A549 (cell line): ENCODE measurements around the gene GATB. TPM values are rescaled to one million over a fixed set of nuclear protein-coding genes. Genes with fewer than 3 reads are reported as not detected.

ENCODE experiments used
- ATAC-seq, 2 experiments: fragments of 200-7000 bp in 1 of 2; fragments of >200 bp in 1 of 2; cut with Nextera tagmentation in 1 of 2; cut with Tn5 transposase in 1 of 2; 3 replicates each; pipeline versions ENCODE4 v1.8.0 to v1.9.1; 2018 to 2020; ENCODE audit warnings: mild to moderate bottlenecking in 1 of 2, moderate library complexity in 1 of 2
- CTCF ChIA-PET: fragments of 300-600 bp; sonication (Branson Sonifier 250); formaldehyde crosslinking; extraction: SDS; loops from one replicate; lab custom pipeline; 2021; ENCODE audit warnings: antibody characterized with exemption, inconsistent platforms; lab: Yijun Ruan, JAX
- POLR2A ChIA-PET: fragments of 350-600 bp; formaldehyde crosslinking; extraction: SDS; loops from one replicate; lab custom pipeline; 2021; ENCODE audit warnings: antibody characterized with exemption, inconsistent platforms; lab: Yijun Ruan, JAX
- DNase-seq, 2 experiments: peaks; one replicate each; pipeline versions ENCODE4 v3.0.0 to v3.0.0-alpha.2; 2011 to 2016; ENCODE audit warnings: low read depth in 1 of 2, low spot score in 1 of 2
- FAIRE-seq: peaks from 2 replicates; lab custom pipeline; 2011; peaks lifted over from hg19 to GRCh38; lab: Jason Lieb, UNC
- H3K27ac ChIP-seq, 2 experiments: fragments of >200 bp; sonication (Bioruptor Twin); formaldehyde crosslinking; 3 replicates each; pipeline ENCODE4 v1.5.1; 2016 to 2017
- H3K4me1 ChIP-seq: fragments of >200 bp; sonication (Bioruptor Twin); formaldehyde crosslinking; 3 replicates; pipeline ENCODE4 v1.6.1; 2016
- H3K4me2 ChIP-seq: fragments of >200 bp; sonication (Bioruptor Twin); formaldehyde crosslinking; 3 replicates; pipeline ENCODE4 v1.6.1; 2016
- H3K4me3 ChIP-seq: fragments of >200 bp; sonication (Bioruptor Twin); formaldehyde crosslinking; 3 replicates; pipeline ENCODE4 v1.5.1; 2016
- H3K9me3 ChIP-seq: fragments of >200 bp; sonication (Bioruptor Twin); formaldehyde crosslinking; 3 replicates; pipeline ENCODE4 v1.6.1; 2016
- BHLHE40 ChIP-seq: IDR thresholded peaks from 2 replicates; pipeline ENCODE4 v1.6.1; 2012; ENCODE audit warnings: low read depth, low read length, inconsistent platforms
- CBX2 ChIP-seq: fragments of 200-600 bp; sonication (generic); IDR thresholded peaks from 2 replicates; pipeline ENCODE4 v1.6.1; 2016; ENCODE audit warnings: low read depth, mild to moderate bottlenecking, borderline replicate concordance
- CHD2 ChIP-seq: fragments of 150-350 bp; IDR thresholded peaks from 2 replicates; pipeline ENCODE4 v1.6.1; 2014; ENCODE audit warnings: low read length; ENCODE audit not compliant: partially characterized antibody
- EHF ChIP-seq: fragments of 250-450 bp; sonication (Bioruptor Pico); IDR thresholded peaks from 2 replicates; pipeline ENCODE4 v1.5.0; 2020; ENCODE audit warnings: mild to moderate bottlenecking
- FOSB ChIP-seq: fragments of 250-450 bp; sonication (Bioruptor Pico); IDR thresholded peaks from 2 replicates; pipeline ENCODE4 v1.5.0; 2020; ENCODE audit warnings: mild to moderate bottlenecking, moderate library complexity
- FOSL2 ChIP-seq, 2 experiments: fragments of 450-650 bp in 1 of 2; fragments of >200 bp in 1 of 2; sonication (Bioruptor Twin) in 1 of 2; formaldehyde crosslinking; IDR thresholded peaks; 2 replicates each; pipeline versions ENCODE4 v1.5.0 to v1.6.1; 2016 to 2020; ENCODE audit warnings: mild to moderate bottlenecking in 1 of 2, moderate library complexity in 1 of 2
- HDAC2 ChIP-seq: fragments of 200-600 bp; sonication (generic); IDR thresholded peaks from 2 replicates; pipeline ENCODE4 v1.6.1; 2016
- HEYL ChIP-seq: fragments of 250-450 bp; sonication (Bioruptor Pico); IDR thresholded peaks from 2 replicates; pipeline ENCODE4 v1.8.0; 2021; ENCODE audit warnings: mild to moderate bottlenecking, moderate library complexity
- HOXA7 ChIP-seq: fragments of 250-450 bp; sonication (Bioruptor Pico); IDR thresholded peaks from 2 replicates; pipeline ENCODE4 v1.5.0; 2020; ENCODE audit warnings: mild to moderate bottlenecking, moderate library complexity
- HOXB5 ChIP-seq: fragments of 250-450 bp; sonication (Bioruptor Pico); IDR thresholded peaks from 2 replicates; pipeline ENCODE4 v1.5.0; 2020; ENCODE audit warnings: mild to moderate bottlenecking, moderate library complexity
- MYC ChIP-seq: IDR thresholded peaks from 2 replicates; pipeline ENCODE4 v1.6.1; 2012; ENCODE audit warnings: mild to moderate bottlenecking, inconsistent platforms, low read length, improper control_type of control experiment, borderline replicate concordance
- NPAS2 ChIP-seq: fragments of 250-450 bp; sonication (Bioruptor Pico); IDR thresholded peaks from 2 replicates; pipeline ENCODE4 v1.8.0; 2022; ENCODE audit warnings: mild to moderate bottlenecking, moderate library complexity, borderline replicate concordance
- NR3C1 ChIP-seq: fragments of >200 bp; sonication (Bioruptor Twin); formaldehyde crosslinking; IDR thresholded peaks from 3 replicates; pipeline ENCODE4 v1.6.1; 2017
- RAD21 ChIP-seq, 2 experiments: fragments of >200 bp in 1 of 2; sonication (Bioruptor Twin) in 1 of 2; formaldehyde crosslinking in 1 of 2; IDR thresholded peaks in 1 of 2; conservative IDR thresholded peaks in 1 of 2; 2 replicates in 1 of 2; 3 replicates in 1 of 2; pipeline ENCODE4 v1.6.1; 2012 to 2018; ENCODE audit warnings: inconsistent platforms in 1 of 2
- RNF2 ChIP-seq: fragments of 200-600 bp; sonication (generic); IDR thresholded peaks from 2 replicates; pipeline ENCODE4 v1.6.1; 2016; ENCODE audit warnings: low read depth, mild to moderate bottlenecking, antibody characterized with exemption, moderate library complexity, borderline replicate concordance
- TFCP2L1 ChIP-seq: fragments of 250-450 bp; sonication (Bioruptor Pico); IDR thresholded peaks from 2 replicates; pipeline ENCODE4 v1.5.0; 2021; ENCODE audit warnings: mild to moderate bottlenecking
- WGBS: methylation state at CpG from one replicate; pipeline ENCODE4 v1.1.6; 2017; ENCODE audit errors: missing lambda C conversion rate; 5-methylcytosine and 5-hydroxymethylcytosine counted together
- polyA plus RNA-seq, 4 experiments: library from polyadenylated mRNA; depleted of rRNA in 3 of 4; stranded (reverse); fragments of >200 nt; fragmentation: RNase III in 1 of 4; extraction: RNeasy Plus Mini Kit Qiagen cat#74134 plus additional on column Dnase treatment in 1 of 4; gene quantifications; 2 replicates in 3 of 4; 3 replicates in 1 of 4; pipeline ENCODE4 v1.2.3, GENCODE V29; 2011 to 2017
- TF ChIP-seq, protein P1 (sequence below): IDR thresholded peaks from 2 replicates; pipeline ENCODE4 v1.6.1; 2012
- TF ChIP-seq, protein P2 (sequence below): fragments of >200 bp; sonication (Bioruptor Twin); formaldehyde crosslinking; IDR thresholded peaks from 2 replicates; pipeline ENCODE4 v1.6.1; 2016
- TF ChIP-seq, protein P3 (sequence below): IDR thresholded peaks from 2 replicates; pipeline ENCODE4 v1.6.1; 2012
- TF ChIP-seq, protein P4 (sequence below): fragments of 450-650 bp; IDR thresholded peaks from 2 replicates; pipeline ENCODE4 v1.6.1; 2014; ENCODE audit warnings: antibody characterized with exemption
- TF ChIP-seq, protein P5 (sequence below): fragments of >200 bp; sonication (Bioruptor Twin); formaldehyde crosslinking; IDR thresholded peaks from 3 replicates; pipeline ENCODE4 v1.5.1; 2016

Gene GATB
- polyA plus RNA-seq, 2 of the 4 experiments (the other 2 are of a cell fraction), result 12.1 to 17.8 TPM

DNA sequence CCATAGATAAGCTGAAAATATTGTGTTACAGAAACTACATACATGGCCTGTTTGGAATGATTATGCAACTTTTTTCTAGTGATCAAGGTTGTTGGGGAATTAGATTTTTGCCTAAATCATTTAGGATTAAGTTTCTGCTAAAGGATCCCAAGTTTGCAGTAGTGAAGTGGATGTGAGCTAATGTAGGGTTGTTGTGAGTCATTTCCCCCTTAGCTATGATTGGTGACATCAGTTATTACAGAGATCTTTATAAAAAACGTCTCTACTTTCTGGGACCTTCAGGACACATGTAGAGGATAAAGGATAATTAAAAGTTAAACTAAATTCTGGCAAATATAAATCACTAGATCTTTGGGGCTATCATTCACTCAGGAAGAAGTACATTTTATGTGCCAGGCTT, 133.3 kb downstream of the GATB start:
- FAIRE-seq, result no peak

DNA sequence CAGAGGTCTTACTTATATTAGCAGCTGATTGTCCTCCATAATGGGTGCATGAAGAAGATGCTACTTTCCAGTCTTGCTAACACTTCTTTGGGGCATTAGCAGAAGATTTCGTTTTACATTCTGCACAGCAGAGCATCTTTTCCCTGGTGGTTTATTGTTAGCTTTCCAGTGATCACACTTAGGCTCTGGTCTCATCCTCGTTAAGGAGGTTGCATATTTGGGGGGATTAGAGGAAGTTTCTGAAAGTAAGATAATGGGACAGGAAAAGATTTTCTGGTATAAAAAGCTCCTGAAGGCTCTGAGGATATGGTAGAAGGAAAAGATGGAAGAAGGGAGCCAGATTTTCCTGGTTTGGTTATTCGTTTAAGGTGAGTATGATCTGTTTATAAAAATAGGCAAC, 134.1 kb downstream of the GATB start:
- POLR2A ChIA-PET, result no interaction called here
- no peak for TF ChIP-seq NR3C1
- TF ChIP-seq, protein P1, sequence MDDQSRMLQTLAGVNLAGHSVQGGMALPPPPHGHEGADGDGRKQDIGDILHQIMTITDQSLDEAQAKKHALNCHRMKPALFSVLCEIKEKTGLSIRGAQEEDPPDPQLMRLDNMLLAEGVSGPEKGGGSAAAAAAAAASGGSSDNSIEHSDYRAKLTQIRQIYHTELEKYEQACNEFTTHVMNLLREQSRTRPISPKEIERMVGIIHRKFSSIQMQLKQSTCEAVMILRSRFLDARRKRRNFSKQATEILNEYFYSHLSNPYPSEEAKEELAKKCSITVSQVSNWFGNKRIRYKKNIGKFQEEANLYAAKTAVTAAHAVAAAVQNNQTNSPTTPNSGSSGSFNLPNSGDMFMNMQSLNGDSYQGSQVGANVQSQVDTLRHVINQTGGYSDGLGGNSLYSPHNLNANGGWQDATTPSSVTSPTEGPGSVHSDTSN, result no peak
- Histone ChIP-seq H3K4me3 (no peak overlapping the region), H3K4me2 (no peak overlapping the region), H3K4me1 (no peaks in the 10 kb centered on the region), H3K27ac (no peak overlapping the region), H3K9me3 (no peaks in the 10 kb centered on the region)
- WGBS, result 7% methylated on average over 3 of the region's 3 CpGs
- DNase-seq (no peak), ATAC-seq (no peak), FAIRE-seq (no peak)
- CTCF ChIA-PET, result interaction anchor here (1.1 to 1.3 kb wide), 2 partner anchors 9 to 264 kb away, joined by 3 read pairs; no protein-coding TSS in a partner anchor

More for the DNA sequence above, 133.3 kb downstream of the GATB start:
- POLR2A ChIA-PET, result no interaction called here
- TF ChIP-seq RNF2 (no peak), RAD21 (conservative IDR thresholded peaks at IDR 0.05 in 1 of 2, IDR thresholded peaks at IDR 0.05 in 1 of 2) (no peak), HOXB5 (no peak), EHF (CRISPR knock-in tag) (no peak), MYC (no peak), BHLHE40 (no peak), HEYL (CRISPR knock-in tag) (no peak), NPAS2 (CRISPR knock-in tag) (no peak), CHD2 (no peak), CBX2 (no peak), FOSB (CRISPR knock-in tag) (no peak), NR3C1 (no peak), HDAC2 (no peak), FOSL2 (IDR thresholded peaks at IDR 0.05) (no peak), FOSL2 (CRISPR knock-in tag; IDR thresholded peaks at IDR 0.05) (no peak), TFCP2L1 (no peak), HOXA7 (CRISPR knock-in tag) (no peak)
- TF ChIP-seq, protein P2, sequence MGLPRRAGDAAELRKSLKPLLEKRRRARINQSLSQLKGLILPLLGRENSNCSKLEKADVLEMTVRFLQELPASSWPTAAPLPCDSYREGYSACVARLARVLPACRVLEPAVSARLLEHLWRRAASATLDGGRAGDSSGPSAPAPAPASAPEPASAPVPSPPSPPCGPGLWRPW, result no peak
- TF ChIP-seq, protein P3, sequence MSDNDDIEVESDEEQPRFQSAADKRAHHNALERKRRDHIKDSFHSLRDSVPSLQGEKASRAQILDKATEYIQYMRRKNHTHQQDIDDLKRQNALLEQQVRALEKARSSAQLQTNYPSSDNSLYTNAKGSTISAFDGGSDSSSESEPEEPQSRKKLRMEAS, result no peak
- TF ChIP-seq, protein P4, sequence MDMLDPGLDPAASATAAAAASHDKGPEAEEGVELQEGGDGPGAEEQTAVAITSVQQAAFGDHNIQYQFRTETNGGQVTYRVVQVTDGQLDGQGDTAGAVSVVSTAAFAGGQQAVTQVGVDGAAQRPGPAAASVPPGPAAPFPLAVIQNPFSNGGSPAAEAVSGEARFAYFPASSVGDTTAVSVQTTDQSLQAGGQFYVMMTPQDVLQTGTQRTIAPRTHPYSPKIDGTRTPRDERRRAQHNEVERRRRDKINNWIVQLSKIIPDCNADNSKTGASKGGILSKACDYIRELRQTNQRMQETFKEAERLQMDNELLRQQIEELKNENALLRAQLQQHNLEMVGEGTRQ, result no peak
- TF ChIP-seq, protein P5, sequence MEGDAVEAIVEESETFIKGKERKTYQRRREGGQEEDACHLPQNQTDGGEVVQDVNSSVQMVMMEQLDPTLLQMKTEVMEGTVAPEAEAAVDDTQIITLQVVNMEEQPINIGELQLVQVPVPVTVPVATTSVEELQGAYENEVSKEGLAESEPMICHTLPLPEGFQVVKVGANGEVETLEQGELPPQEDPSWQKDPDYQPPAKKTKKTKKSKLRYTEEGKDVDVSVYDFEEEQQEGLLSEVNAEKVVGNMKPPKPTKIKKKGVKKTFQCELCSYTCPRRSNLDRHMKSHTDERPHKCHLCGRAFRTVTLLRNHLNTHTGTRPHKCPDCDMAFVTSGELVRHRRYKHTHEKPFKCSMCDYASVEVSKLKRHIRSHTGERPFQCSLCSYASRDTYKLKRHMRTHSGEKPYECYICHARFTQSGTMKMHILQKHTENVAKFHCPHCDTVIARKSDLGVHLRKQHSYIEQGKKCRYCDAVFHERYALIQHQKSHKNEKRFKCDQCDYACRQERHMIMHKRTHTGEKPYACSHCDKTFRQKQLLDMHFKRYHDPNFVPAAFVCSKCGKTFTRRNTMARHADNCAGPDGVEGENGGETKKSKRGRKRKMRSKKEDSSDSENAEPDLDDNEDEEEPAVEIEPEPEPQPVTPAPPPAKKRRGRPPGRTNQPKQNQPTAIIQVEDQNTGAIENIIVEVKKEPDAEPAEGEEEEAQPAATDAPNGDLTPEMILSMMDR, result no peak
- TF ChIP-seq, all 56 proteins: peak for 0
- no peak for ATAC-seq
- DNase-seq, result no peak
- H3K9me3 ChIP-seq, result no peaks in the 10 kb centered on the region
- H3K4me1 ChIP-seq, result no peaks in the 10 kb centered on the region
- no peak overlapping the region for H3K4me2 ChIP-seq
- H3K27ac ChIP-seq, result no peak overlapping the region
- H3K4me3 ChIP-seq, result no peak overlapping the region
- WGBS, result 4% methylated on average over 1 of the region's 1 CpG
- CTCF ChIA-PET, result interaction anchor here (1.1 to 2.3 kb wide), 3 partner anchors 10 to 265 kb away, joined by 3 to 8 read pairs (median 3); no protein-coding TSS in a partner anchor
